ENCODE results near the gene KCNN1.

KCNN1 gene

DNA sequence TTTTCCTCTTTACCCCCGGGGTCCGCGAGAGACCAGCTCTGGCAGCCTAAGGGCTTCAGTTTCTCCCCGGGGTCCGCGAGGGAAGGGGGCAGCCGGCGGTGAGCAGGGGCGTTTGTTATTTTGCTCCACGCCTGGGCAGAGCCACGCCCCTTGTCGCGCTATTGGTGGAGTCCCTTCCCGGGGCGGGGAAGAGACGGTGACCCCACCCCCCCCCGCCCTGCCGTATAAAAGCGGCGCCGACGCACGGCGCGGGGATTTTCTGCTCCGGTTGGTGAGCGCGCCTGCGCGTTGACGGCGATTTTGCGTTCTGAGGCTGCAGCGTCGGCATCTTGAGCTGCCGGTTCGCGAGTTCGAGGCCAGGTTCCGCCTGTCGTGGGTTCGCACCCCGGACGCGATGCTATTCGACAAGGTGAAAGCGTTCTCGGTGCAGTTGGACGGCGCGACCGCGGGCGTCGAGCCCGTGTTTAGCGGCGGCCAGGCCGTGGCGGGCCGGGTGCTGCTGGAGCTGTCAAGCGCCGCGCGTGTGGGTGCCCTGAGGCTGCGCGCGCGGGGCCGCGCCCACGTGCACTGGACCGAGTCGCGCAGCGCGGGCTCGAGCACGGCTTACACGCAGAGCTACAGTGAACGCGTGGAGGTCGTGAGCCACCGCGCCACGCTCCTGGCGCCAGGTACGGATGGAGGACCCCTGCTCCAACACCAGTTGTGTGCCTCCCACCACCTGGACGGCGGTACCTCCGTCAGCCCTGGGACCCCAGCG is 41.2 kb downstream of the KCNN1 start, which contains the start of gene ARRDC2:
Gene ARRDC2, plus strand, starts transcription at position 254 of the 757 bp plus-strand sequence. Its CDS starts 141 bp downstream, at position 395.
- TF ChIP-seq, protein P1, sequence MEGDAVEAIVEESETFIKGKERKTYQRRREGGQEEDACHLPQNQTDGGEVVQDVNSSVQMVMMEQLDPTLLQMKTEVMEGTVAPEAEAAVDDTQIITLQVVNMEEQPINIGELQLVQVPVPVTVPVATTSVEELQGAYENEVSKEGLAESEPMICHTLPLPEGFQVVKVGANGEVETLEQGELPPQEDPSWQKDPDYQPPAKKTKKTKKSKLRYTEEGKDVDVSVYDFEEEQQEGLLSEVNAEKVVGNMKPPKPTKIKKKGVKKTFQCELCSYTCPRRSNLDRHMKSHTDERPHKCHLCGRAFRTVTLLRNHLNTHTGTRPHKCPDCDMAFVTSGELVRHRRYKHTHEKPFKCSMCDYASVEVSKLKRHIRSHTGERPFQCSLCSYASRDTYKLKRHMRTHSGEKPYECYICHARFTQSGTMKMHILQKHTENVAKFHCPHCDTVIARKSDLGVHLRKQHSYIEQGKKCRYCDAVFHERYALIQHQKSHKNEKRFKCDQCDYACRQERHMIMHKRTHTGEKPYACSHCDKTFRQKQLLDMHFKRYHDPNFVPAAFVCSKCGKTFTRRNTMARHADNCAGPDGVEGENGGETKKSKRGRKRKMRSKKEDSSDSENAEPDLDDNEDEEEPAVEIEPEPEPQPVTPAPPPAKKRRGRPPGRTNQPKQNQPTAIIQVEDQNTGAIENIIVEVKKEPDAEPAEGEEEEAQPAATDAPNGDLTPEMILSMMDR (IDR thresholded peaks at IDR 0.05; ENCODE audit: control insufficient read depth, insufficient read depth, low read depth, low read length, missing control alignments), result no peak
- peak within 1 kb of the TSS; percentile 51 for H3K4me3 ChIP-seq (ENCODE audit: control insufficient read depth, low read depth, low read length)

DNA sequence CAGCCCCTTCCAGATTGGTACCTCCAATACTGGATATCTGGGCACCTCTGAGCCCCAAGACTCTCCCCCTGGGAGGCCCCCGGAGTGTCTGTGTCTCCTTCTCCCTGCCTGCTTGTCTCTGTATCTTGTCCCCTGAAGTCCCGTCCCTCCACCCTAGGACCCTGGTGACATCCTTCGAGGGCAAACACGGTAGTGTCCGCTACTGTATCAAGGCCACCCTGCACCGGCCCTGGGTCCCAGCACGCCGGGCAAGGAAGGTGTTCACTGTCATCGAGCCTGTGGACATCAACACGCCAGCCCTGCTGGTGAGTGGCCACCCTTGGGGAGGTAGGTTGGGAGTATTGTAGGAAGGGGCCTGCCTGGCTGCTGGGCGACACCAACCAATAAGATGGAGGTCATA is 41.9 kb downstream of the KCNN1 start:
- H3K4me3 ChIP-seq (ENCODE audit: control insufficient read depth, low read depth, low read length), result peak overlapping the region; percentile 44
- DNase-seq (ENCODE audit: low read depth), result no peak
- TF ChIP-seq, protein P1 (IDR thresholded peaks at IDR 0.05; ENCODE audit: control insufficient read depth, insufficient read depth, low read depth, low read length, missing control alignments), result no peak

More for the DNA sequence above, 41.2 kb downstream of the KCNN1 start, which contains the start of gene ARRDC2:
- peak; percentile 42 for DNase-seq (ENCODE audit: low read depth)

DNA sequence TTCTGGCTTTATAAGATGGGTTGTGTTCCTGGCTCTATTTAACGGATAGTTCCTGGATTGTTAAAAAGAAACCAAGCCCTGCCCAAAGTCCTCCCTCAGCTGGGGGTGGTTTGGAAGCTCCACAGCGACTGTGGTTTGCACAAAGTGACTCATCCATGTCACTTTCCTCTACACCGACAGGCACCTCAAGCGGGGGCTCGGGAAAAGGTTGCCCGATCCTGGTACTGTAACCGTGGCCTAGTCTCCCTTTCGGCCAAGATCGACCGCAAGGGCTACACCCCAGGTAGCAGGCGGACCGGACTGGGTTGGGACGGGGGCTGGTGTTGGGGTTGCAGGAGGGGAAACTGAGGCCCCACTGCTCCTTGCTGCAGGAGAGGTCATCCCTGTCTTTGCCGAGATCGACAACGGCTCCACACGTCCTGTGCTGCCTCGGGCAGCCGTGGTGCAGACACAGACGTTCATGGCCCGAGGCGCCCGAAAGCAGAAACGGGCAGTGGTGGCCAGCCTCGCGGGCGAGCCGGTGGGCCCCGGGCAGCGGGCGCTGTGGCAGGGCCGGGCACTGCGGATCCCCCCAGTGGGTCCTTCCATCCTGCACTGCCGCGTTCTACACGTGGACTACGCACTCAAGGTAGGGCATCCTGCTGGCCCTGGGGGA is 42.6 kb downstream of the KCNN1 start:
- H3K4me3 ChIP-seq (ENCODE audit: control insufficient read depth, low read depth, low read length), result no peak overlapping the region
- TF ChIP-seq, protein P1 (IDR thresholded peaks at IDR 0.05; ENCODE audit: control insufficient read depth, insufficient read depth, low read depth, low read length, missing control alignments), result no peak
- DNase-seq (ENCODE audit: low read depth), result no peak

DNA sequence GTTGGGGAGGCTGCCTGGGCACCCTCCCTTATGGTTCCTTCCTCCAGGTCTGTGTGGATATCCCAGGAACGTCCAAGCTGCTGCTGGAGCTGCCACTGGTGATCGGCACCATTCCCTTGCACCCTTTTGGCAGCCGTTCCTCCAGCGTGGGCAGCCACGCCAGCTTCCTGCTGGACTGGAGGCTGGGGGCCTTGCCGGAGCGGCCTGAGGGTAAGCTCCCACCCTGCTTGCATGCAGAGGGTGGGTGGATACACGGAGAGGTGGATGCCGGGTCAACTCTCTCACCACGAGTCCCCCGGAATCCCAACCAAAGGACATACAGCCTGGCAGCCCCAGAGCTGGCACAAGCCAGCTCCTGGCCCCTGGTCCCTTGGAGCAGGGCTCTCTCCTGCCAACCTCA is 43.2 kb downstream of the KCNN1 start:
- DNase-seq (ENCODE audit: low read depth), result no peak
- no peak overlapping the region for H3K4me3 ChIP-seq (ENCODE audit: control insufficient read depth, low read depth, low read length)
- TF ChIP-seq, protein P1 (IDR thresholded peaks at IDR 0.05; ENCODE audit: control insufficient read depth, insufficient read depth, low read depth, low read length, missing control alignments), result no peak

DNA sequence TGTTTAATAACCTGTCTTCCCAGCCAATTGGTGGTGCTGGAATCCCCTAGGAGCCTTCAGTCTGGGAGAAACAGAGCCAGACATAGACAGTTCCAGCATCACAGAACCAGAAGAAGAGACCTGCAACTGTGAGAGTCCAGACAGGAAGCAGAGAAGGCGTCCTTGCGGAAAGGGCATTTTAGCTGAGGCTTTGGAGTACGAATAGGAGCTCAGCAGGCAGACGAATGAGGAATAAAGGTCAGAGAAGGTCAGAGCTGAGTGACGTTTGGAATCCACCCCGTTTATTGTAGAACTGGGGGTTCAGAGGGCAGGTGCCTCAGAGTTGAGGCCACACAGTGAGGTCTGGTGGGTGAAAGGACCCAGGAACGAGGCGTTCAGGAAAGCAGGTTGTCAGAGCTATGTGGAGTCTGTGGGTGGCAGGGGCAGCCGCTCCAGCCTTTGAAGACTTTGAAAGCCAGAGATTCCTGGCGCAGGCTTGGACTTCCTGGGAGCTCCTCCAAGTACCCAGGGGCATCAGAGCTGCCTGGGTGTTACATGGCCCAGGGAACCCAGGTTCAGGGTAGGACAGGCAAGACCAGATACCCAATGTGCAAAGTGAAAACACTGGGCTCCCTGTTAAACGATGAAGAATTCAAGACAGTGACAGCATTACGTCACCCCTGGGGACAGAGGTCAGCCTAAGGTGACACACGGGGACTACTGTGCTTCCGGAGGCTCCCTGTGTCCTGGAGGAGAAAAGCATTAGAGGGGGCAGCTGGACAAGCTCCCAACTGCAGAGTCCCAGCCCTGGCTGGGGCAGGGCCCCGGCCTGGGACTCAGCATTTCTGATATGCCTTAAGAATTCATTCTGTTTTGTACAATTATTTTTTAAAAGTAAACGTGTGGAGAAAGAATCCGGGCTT is 46.6 kb downstream of the KCNN1 start:
- no peak overlapping the region for H3K4me3 ChIP-seq (ENCODE audit: control insufficient read depth, low read depth, low read length)
- no peak for DNase-seq (ENCODE audit: low read depth)
- TF ChIP-seq, protein P1 (IDR thresholded peaks at IDR 0.05; ENCODE audit: control insufficient read depth, insufficient read depth, low read depth, low read length, missing control alignments), result no peak

DNA sequence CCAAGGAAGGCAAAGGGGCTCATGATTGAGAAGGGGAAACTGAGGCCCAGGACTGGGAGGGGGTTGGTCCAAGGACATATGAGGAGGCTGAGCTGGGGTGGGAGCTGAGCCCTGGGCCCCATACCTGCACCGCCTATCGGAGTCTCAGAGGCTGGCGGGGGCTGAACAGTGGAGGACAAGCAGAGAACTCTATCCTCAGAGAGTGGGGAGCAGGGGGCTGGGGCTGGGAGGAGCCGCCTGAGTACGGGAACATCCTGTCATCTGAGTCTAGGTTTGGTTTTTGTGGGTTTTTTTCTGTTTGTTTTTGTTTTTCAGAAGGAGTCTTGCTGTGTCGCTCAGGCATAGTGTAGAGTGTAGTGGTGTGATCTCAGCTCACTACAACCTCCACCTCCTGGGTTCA is 47.3 kb downstream of the KCNN1 start:
- H3K4me3 ChIP-seq (ENCODE audit: control insufficient read depth, low read depth, low read length), result no peak overlapping the region
- TF ChIP-seq, protein P1 (IDR thresholded peaks at IDR 0.05; ENCODE audit: control insufficient read depth, insufficient read depth, low read depth, low read length, missing control alignments), result no peak
- DNase-seq (ENCODE audit: low read depth), result no peak

Measured in AG09309 (cell line).